HEK293 (cell line): ENCODE data around the gene RPL36.

ENCODE experiments used
- BCL11B ChIP-seq: fragments of 450-650 bp; formaldehyde crosslinking; IDR thresholded peaks from 2 replicates; pipeline ENCODE4 v1.5.1; 2016; ENCODE audit warnings: low read depth, missing biosample characterization, missing genetic modification characterization
- GFI1B ChIP-seq: fragments of 450-650 bp; formaldehyde crosslinking; IDR thresholded peaks from 2 replicates; pipeline ENCODE4 v1.5.1; 2016; ENCODE audit warnings: missing biosample characterization, missing genetic modification characterization
- MEIS1 ChIP-seq: sonication (generic); formaldehyde crosslinking; IDR thresholded peaks from 2 replicates; pipeline ENCODE4 v1.8.1; 2022; ENCODE audit warnings: missing genetic modification reagents, mild to moderate bottlenecking, borderline replicate concordance
- MYNN ChIP-seq: fragments of 450-650 bp; formaldehyde crosslinking; IDR thresholded peaks from 2 replicates; pipeline ENCODE4 v1.5.1; 2016; ENCODE audit warnings: missing biosample characterization, missing genetic modification characterization, borderline replicate concordance
- SETDB1 ChIP-seq: IDR thresholded peaks from one replicate; pipeline ENCODE4 v1.6.1; 2017; ENCODE audit warnings: mild to moderate bottlenecking, low read length, moderate library complexity, mixed read lengths; ENCODE audit not compliant: insufficient read length
- YY1 ChIP-seq: fragments of 450-650 bp; formaldehyde crosslinking; IDR thresholded peaks from 2 replicates; pipeline ENCODE4 v1.5.1; 2018; ENCODE audit warnings: missing biosample characterization, missing genetic modification characterization
- ZFHX2 ChIP-seq: fragments of 450-650 bp; formaldehyde crosslinking; conservative IDR thresholded peaks from 2 replicates; pipeline ENCODE4 v1.5.1; 2016; ENCODE audit warnings: missing biosample characterization, missing genetic modification characterization
- ZIC2 ChIP-seq: fragments of 450-650 bp; formaldehyde crosslinking; IDR thresholded peaks from 2 replicates; pipeline ENCODE4 v1.5.1; 2016; ENCODE audit warnings: missing biosample characterization, missing genetic modification characterization
- ZNF132 ChIP-seq: fragments of 450-650 bp; formaldehyde crosslinking; IDR thresholded peaks from 2 replicates; pipeline ENCODE4 v1.5.1; 2017; ENCODE audit warnings: missing biosample characterization, missing genetic modification characterization, borderline replicate concordance
- ZNF155 ChIP-seq: fragments of 450-650 bp; formaldehyde crosslinking; IDR thresholded peaks from 2 replicates; pipeline ENCODE4 v1.5.1; 2016; ENCODE audit warnings: missing biosample characterization, missing genetic modification characterization
- ZNF157 ChIP-seq: fragments of 450-650 bp; formaldehyde crosslinking; IDR thresholded peaks from 2 replicates; pipeline ENCODE4 v1.5.1; 2016; ENCODE audit warnings: missing biosample characterization, missing genetic modification characterization
- ZNF174 ChIP-seq: fragments of 450-650 bp; formaldehyde crosslinking; IDR thresholded peaks from 2 replicates; pipeline ENCODE4 v1.5.0; 2017; ENCODE audit warnings: missing biosample characterization, mild to moderate bottlenecking, missing genetic modification characterization
- ZNF221 ChIP-seq: fragments of 450-650 bp; formaldehyde crosslinking; IDR thresholded peaks from 2 replicates; pipeline ENCODE4 v1.5.1; 2017; ENCODE audit warnings: missing biosample characterization, missing genetic modification characterization, borderline replicate concordance
- ZNF223 ChIP-seq: fragments of 450-650 bp; formaldehyde crosslinking; IDR thresholded peaks from 2 replicates; pipeline ENCODE4 v1.5.1; 2016; ENCODE audit warnings: missing biosample characterization, missing genetic modification characterization
- ZNF248 ChIP-seq: fragments of 450-650 bp; formaldehyde crosslinking; IDR thresholded peaks from 2 replicates; pipeline ENCODE4 v1.5.1; 2017; ENCODE audit warnings: missing biosample characterization, missing genetic modification characterization
- ZNF266 ChIP-seq: fragments of 450-650 bp; formaldehyde crosslinking; IDR thresholded peaks from 2 replicates; pipeline ENCODE4 v1.5.1; 2016; ENCODE audit warnings: missing biosample characterization, missing genetic modification characterization, low read depth
- ZNF302 ChIP-seq: fragments of 450-650 bp; formaldehyde crosslinking; IDR thresholded peaks from 2 replicates; pipeline ENCODE4 v1.5.1; 2016; ENCODE audit warnings: missing biosample characterization, missing genetic modification characterization, low read depth
- ZNF335 ChIP-seq: fragments of 450-650 bp; formaldehyde crosslinking; conservative IDR thresholded peaks from 2 replicates; pipeline ENCODE4 v1.5.1; 2016; ENCODE audit warnings: missing biosample characterization, missing genetic modification characterization
- ZNF37A ChIP-seq: fragments of 450-650 bp; IDR thresholded peaks from 2 replicates; pipeline ENCODE4 v1.5.1; 2018; ENCODE audit warnings: missing biosample characterization, missing genetic modification characterization
- ZNF416 ChIP-seq: fragments of 450-650 bp; formaldehyde crosslinking; IDR thresholded peaks from 2 replicates; pipeline ENCODE4 v1.5.1; 2016; ENCODE audit warnings: missing biosample characterization, missing genetic modification characterization
- ZNF473 ChIP-seq: fragments of 450-650 bp; formaldehyde crosslinking; IDR thresholded peaks from 2 replicates; pipeline ENCODE4 v1.5.1; 2017; ENCODE audit warnings: missing biosample characterization, missing genetic modification characterization
- ZNF549 ChIP-seq: fragments of 450-650 bp; IDR thresholded peaks from 2 replicates; pipeline ENCODE4 v1.5.1; 2018; ENCODE audit warnings: missing biosample characterization, missing genetic modification characterization, mild to moderate bottlenecking, inconsistent platforms, moderate library complexity
- ZNF555 ChIP-seq: fragments of 450-650 bp; formaldehyde crosslinking; conservative IDR thresholded peaks from 2 replicates; pipeline ENCODE4 v1.5.1; 2017; ENCODE audit warnings: missing biosample characterization, mild to moderate bottlenecking, missing genetic modification characterization, inconsistent platforms
- ZNF585B ChIP-seq: fragments of 450-650 bp; formaldehyde crosslinking; IDR thresholded peaks from 2 replicates; pipeline ENCODE4 v1.5.1; 2016; ENCODE audit warnings: missing biosample characterization, missing genetic modification characterization
- ZNF596 ChIP-seq: fragments of 450-650 bp; IDR thresholded peaks from 2 replicates; pipeline ENCODE4 v1.5.0; 2018; ENCODE audit warnings: missing biosample characterization, mild to moderate bottlenecking, missing genetic modification characterization, moderate library complexity
- ZNF621 ChIP-seq: fragments of 450-650 bp; formaldehyde crosslinking; IDR thresholded peaks from 2 replicates; pipeline ENCODE4 v1.5.1; 2017; ENCODE audit warnings: missing biosample characterization, missing genetic modification characterization
- ZNF626 ChIP-seq: fragments of 450-650 bp; sonication (Bioruptor Pico); formaldehyde crosslinking; IDR thresholded peaks from 2 replicates; pipeline ENCODE4 v1.5.1; 2018; ENCODE audit warnings: missing biosample characterization, missing genetic modification characterization, inconsistent platforms
- ZNF776 ChIP-seq: fragments of 450-650 bp; formaldehyde crosslinking; IDR thresholded peaks from 2 replicates; pipeline ENCODE4 v1.5.0; 2017; ENCODE audit warnings: missing biosample characterization, missing genetic modification characterization, borderline replicate concordance
- TF ChIP-seq, protein P1 (sequence below): fragments of 450-650 bp; formaldehyde crosslinking; IDR thresholded peaks from 2 replicates; pipeline ENCODE4 v1.5.1; 2017; ENCODE audit warnings: missing biosample characterization, missing genetic modification characterization
- TF ChIP-seq, protein P2 (sequence below): fragments of 450-650 bp; formaldehyde crosslinking; IDR thresholded peaks from 2 replicates; pipeline ENCODE4 v1.5.1; 2016; ENCODE audit warnings: missing biosample characterization, missing genetic modification characterization
- TF ChIP-seq, protein P3 (sequence below): fragments of 450-650 bp; formaldehyde crosslinking; IDR thresholded peaks from 2 replicates; pipeline ENCODE4 v1.5.1; 2016; ENCODE audit warnings: missing biosample characterization, missing genetic modification characterization, borderline replicate concordance
- TF ChIP-seq, protein P4 (sequence below): fragments of 450-650 bp; formaldehyde crosslinking; IDR thresholded peaks from 2 replicates; pipeline ENCODE4 v1.5.1; 2016; ENCODE audit warnings: missing biosample characterization, missing genetic modification characterization
- TF ChIP-seq, protein P5 (sequence below): fragments of 450-650 bp; formaldehyde crosslinking; IDR thresholded peaks from 2 replicates; pipeline ENCODE4 v1.5.1; 2017; ENCODE audit warnings: missing biosample characterization, missing genetic modification characterization

RPL36 gene

DNA sequence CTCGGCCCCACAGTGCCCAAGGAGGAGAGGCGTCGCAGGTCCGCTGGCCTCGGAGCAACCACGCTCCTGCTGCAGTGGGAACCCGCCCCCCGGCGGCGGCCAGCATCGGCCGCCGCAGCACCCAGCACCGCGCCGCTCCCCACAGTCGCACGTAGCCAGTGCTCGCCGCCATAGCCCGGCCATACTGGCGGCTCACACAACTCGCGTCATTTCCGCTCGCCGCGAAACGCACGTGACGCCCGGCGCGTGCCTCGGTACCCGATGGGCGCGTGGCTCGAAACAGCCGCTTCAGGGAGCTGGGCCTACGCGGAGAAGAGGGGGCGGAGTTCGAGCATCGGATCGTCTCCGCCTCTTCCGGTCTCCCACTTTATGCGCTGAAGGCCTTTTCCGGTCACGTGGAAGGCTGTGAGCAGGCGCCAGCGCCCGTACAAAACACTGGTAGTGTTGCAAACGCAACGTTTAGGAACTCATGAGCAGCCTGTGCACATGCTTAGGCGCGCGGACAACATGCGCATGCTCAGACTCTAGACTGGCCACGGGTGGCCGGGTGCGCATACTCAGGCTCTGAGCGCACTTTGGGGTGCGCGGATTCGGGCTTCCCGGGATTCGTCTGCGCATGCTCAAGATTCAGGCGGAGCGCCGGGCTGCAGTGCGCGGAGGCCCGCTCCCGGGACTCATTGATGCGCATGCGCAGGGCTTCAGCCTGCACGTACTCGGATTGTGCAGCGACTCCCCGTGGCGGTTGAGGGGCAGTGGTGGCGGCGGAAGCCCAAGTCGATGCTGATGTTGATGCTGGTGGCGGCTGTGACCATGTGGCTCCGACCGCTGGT is 30.1 kb downstream of the RPL36 start, which contains the start of the genes CATSPERD and LONP1 (continued):
- no peak for TF ChIP-seq ZNF221 (tag by site-specific recombination)
- TF ChIP-seq, protein P1, sequence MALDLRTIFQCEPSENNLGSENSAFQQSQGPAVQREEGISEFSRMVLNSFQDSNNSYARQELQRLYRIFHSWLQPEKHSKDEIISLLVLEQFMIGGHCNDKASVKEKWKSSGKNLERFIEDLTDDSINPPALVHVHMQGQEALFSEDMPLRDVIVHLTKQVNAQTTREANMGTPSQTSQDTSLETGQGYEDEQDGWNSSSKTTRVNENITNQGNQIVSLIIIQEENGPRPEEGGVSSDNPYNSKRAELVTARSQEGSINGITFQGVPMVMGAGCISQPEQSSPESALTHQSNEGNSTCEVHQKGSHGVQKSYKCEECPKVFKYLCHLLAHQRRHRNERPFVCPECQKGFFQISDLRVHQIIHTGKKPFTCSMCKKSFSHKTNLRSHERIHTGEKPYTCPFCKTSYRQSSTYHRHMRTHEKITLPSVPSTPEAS (tag by site-specific recombination), result no peak
- peak; percentile 97 for TF ChIP-seq YY1 (tag by site-specific recombination)
- no peak for TF ChIP-seq BCL11B (tag by site-specific recombination)
- no peak for TF ChIP-seq ZNF621 (tag by site-specific recombination)
- TF ChIP-seq, protein P2, sequence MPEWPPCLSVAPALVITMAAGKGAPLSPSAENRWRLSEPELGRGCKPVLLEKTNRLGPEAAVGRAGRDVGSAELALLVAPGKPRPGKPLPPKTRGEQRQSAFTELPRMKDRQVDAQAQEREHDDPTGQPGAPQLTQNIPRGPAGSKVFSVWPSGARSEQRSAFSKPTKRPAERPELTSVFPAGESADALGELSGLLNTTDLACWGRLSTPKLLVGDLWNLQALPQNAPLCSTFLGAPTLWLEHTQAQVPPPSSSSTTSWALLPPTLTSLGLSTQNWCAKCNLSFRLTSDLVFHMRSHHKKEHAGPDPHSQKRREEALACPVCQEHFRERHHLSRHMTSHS (tag by site-specific recombination), result no peak
- TF ChIP-seq ZNF223 (tag by site-specific recombination), result no peak
- TF ChIP-seq ZNF596 (tag by site-specific recombination), result no peak
- TF ChIP-seq ZNF555 (tag by site-specific recombination), result no peak
- no peak; the same call in 1 of the 2 replicates for TF ChIP-seq ZNF549 (tag by site-specific recombination)
- peak; percentile 100 for TF ChIP-seq ZNF335 (tag by site-specific recombination)
- TF ChIP-seq, protein P3, sequence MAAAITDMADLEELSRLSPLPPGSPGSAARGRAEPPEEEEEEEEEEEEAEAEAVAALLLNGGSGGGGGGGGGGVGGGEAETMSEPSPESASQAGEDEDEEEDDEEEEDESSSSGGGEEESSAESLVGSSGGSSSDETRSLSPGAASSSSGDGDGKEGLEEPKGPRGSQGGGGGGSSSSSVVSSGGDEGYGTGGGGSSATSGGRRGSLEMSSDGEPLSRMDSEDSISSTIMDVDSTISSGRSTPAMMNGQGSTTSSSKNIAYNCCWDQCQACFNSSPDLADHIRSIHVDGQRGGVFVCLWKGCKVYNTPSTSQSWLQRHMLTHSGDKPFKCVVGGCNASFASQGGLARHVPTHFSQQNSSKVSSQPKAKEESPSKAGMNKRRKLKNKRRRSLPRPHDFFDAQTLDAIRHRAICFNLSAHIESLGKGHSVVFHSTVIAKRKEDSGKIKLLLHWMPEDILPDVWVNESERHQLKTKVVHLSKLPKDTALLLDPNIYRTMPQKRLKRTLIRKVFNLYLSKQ, result no peak
- no peak for TF ChIP-seq ZNF416
- TF ChIP-seq, protein P4, sequence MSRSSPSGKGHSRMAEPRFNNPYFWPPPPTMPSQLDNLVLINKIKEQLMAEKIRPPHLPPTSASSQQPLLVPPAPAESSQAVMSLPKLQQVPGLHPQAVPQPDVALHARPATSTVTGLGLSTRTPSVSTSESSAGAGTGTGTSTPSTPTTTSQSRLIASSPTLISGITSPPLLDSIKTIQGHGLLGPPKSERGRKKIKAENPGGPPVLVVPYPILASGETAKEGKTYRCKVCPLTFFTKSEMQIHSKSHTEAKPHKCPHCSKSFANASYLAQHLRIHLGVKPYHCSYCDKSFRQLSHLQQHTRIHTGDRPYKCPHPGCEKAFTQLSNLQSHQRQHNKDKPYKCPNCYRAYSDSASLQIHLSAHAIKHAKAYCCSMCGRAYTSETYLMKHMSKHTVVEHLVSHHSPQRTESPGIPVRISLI (tag by site-specific recombination), result no peak
- TF ChIP-seq ZFHX2, result peak; percentile 72
- no peak for TF ChIP-seq ZNF37A
- TF ChIP-seq ZNF132 (tag by site-specific recombination), result no peak
- TF ChIP-seq ZNF155 (tag by site-specific recombination), result no peak
- TF ChIP-seq ZNF302 (tag by site-specific recombination), result no peak
- no peak for TF ChIP-seq ZNF174
- TF ChIP-seq ZNF248, result no peak
- no peak; the same call in 1 of the 2 replicates for TF ChIP-seq ZIC2 (tag by site-specific recombination)
- TF ChIP-seq GFI1B (tag by site-specific recombination), result no peak
- no peak for TF ChIP-seq ZNF266 (tag by site-specific recombination)
- TF ChIP-seq ZNF776 (tag by site-specific recombination), result no peak
- TF ChIP-seq, protein P5, sequence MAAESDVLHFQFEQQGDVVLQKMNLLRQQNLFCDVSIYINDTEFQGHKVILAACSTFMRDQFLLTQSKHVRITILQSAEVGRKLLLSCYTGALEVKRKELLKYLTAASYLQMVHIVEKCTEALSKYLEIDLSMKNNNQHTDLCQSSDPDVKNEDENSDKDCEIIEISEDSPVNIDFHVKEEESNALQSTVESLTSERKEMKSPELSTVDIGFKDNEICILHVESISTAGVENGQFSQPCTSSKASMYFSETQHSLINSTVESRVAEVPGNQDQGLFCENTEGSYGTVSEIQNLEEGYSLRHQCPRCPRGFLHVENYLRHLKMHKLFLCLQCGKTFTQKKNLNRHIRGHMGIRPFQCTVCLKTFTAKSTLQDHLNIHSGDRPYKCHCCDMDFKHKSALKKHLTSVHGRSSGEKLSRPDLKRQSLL (tag by site-specific recombination), result 0 out of 2 replicates have a peak, but pooled peaks have one; percentile 25
- no peak for TF ChIP-seq MYNN
- TF ChIP-seq MEIS1 (CRISPR knock-in tag), result no peak
- TF ChIP-seq ZNF626 (tag by site-specific recombination), result no peak
- TF ChIP-seq ZNF585B, result no peak
- no peak for TF ChIP-seq ZNF473 (tag by site-specific recombination)
- TF ChIP-seq ZNF157 (tag by site-specific recombination), result no peak
- no peak for TF ChIP-seq SETDB1
